ENCODE results near the gene AP3B1.

AP3B1 gene

DNA sequence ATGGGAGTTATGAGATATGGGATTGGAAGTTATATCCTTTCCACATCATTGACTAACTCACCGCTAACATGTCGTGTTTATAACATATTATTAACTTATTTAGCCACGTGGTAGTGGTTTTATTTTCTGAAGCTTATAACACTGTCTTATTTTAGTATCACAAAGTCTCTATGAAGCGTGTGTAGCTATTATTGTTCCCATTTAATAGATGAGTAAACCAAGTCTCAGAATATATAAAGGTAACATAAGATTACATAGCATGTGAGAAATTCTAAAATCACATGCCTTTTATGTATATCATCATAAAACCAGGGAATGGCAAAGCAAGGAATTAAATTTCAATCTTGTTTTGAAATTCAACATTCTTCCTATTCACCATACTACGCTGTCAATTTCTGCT lies 15.3 kb downstream of the AP3B1 start:
- no peak overlapping the region for H3K27ac ChIP-seq (ENCODE audit: low read depth, low read length)
- H3K9me2 ChIP-seq (replicated peaks; ENCODE audit: insufficient read depth, low read length) = no peaks in the 10 kb centered on the region
- H4K20me1 ChIP-seq (ENCODE audit: low read depth, low read length) = peaks cover 12% of the 10 kb centered on the region
- no peak overlapping the region for H3K4me3 ChIP-seq (ENCODE audit: insufficient read depth, low read length, poor library complexity, severe bottlenecking)
- no peak overlapping the region for H2AFZ ChIP-seq (ENCODE audit: low read depth, low read length, severe bottlenecking)
- H3K36me3 ChIP-seq (ENCODE audit: low read length) = no peaks in the 10 kb centered on the region
- H3K79me2 ChIP-seq (ENCODE audit: insufficient read depth, low read length) = peaks cover 75% of the 10 kb centered on the region
- no peak overlapping the region for H3K9ac ChIP-seq (ENCODE audit: low read length)
- no peaks in the 10 kb centered on the region for H3K9me3 ChIP-seq (ENCODE audit: insufficient read depth, low read length)
- no peaks in the 10 kb centered on the region for H3F3A ChIP-seq (ENCODE audit: insufficient read depth)
- H3K4me2 ChIP-seq (ENCODE audit: low read depth, low read length, poor library complexity, severe bottlenecking) = no peak overlapping the region
- TF ChIP-seq EZH2phosphoT487 (conservative IDR thresholded peaks at IDR 0.05; ENCODE audit: low read length) = no peak
- TF ChIP-seq, protein P1, sequence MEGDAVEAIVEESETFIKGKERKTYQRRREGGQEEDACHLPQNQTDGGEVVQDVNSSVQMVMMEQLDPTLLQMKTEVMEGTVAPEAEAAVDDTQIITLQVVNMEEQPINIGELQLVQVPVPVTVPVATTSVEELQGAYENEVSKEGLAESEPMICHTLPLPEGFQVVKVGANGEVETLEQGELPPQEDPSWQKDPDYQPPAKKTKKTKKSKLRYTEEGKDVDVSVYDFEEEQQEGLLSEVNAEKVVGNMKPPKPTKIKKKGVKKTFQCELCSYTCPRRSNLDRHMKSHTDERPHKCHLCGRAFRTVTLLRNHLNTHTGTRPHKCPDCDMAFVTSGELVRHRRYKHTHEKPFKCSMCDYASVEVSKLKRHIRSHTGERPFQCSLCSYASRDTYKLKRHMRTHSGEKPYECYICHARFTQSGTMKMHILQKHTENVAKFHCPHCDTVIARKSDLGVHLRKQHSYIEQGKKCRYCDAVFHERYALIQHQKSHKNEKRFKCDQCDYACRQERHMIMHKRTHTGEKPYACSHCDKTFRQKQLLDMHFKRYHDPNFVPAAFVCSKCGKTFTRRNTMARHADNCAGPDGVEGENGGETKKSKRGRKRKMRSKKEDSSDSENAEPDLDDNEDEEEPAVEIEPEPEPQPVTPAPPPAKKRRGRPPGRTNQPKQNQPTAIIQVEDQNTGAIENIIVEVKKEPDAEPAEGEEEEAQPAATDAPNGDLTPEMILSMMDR (IDR thresholded peaks at IDR 0.05; ENCODE audit: insufficient read depth, low read length, poor library complexity, severe bottlenecking) = no peak
- H3K27me3 ChIP-seq (ENCODE audit: low read length) = no peaks in the 10 kb centered on the region

DNA sequence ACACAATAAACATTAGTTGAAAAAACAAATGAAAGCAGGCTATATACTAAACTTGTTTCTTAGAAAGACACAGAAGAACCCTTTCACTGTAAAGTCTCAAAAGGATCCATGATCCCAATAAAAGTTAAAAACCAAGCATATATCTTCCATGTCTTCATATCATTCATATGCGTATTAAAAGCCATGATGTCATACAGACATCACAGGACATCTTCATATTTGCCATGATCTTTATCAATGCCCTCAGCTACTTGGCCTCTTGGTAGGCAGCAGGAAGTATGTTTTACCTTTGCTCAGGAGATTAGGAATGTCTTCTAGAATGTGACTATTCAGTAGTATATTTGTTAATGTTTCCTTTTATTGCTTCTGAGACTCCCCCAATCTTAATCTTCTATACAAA lies 16.8 kb downstream of the AP3B1 start:
- H2AFZ ChIP-seq (ENCODE audit: low read depth, low read length, severe bottlenecking) = no peak overlapping the region
- no peaks in the 10 kb centered on the region for H3K9me2 ChIP-seq (replicated peaks; ENCODE audit: insufficient read depth, low read length)
- no peak overlapping the region for H3K27ac ChIP-seq (ENCODE audit: low read depth, low read length)
- no peaks in the 10 kb centered on the region for H3K27me3 ChIP-seq (ENCODE audit: low read length)
- H3K4me3 ChIP-seq (ENCODE audit: insufficient read depth, low read length, poor library complexity, severe bottlenecking) = no peak overlapping the region
- H3K79me2 ChIP-seq (ENCODE audit: insufficient read depth, low read length) = peaks cover 77% of the 10 kb centered on the region
- H3K9me3 ChIP-seq (ENCODE audit: insufficient read depth, low read length) = no peaks in the 10 kb centered on the region
- no peak overlapping the region for H3K4me2 ChIP-seq (ENCODE audit: low read depth, low read length, poor library complexity, severe bottlenecking)
- TF ChIP-seq EZH2phosphoT487 (conservative IDR thresholded peaks at IDR 0.05; ENCODE audit: low read length) = no peak
- TF ChIP-seq, protein P1 (IDR thresholded peaks at IDR 0.05; ENCODE audit: insufficient read depth, low read length, poor library complexity, severe bottlenecking) = no peak
- H3K36me3 ChIP-seq (ENCODE audit: low read length) = no peaks in the 10 kb centered on the region
- H4K20me1 ChIP-seq (ENCODE audit: low read depth, low read length) = peaks cover 16% of the 10 kb centered on the region
- no peak overlapping the region for H3K9ac ChIP-seq (ENCODE audit: low read length)
- no peaks in the 10 kb centered on the region for H3F3A ChIP-seq (ENCODE audit: insufficient read depth)

DNA sequence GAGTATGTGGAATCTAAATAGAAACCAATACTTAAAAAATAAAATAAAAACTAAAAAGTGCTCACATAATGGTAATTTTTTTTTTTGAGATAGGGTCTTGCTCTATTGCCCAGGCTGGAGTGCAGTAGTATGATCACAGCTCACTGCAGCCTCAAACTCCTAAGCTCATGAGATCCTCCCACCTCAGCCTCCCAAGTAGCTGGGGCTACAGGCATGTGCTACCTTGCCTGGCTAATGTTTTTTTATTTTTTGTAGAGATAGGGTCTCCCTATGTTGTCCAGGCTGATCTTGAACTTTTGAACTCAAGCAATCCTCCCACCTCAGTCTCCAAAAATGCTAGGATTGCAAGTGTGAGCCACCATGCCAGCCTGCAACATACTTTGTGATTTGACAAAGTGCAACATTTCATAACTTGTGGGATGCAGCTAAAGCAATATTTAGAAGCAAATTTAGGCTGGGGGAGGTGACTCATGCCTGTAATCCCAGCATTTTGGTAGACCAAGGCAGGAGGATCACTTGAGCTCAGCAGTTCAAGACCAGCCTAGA lies 18.4 kb downstream of the AP3B1 start:
- Histone ChIP-seq H3K9me2 (replicated peaks; ENCODE audit: insufficient read depth, low read length) (no peaks in the 10 kb centered on the region), H2AFZ (ENCODE audit: low read depth, low read length, severe bottlenecking) (no peak overlapping the region), H3K4me2 (ENCODE audit: low read depth, low read length, poor library complexity, severe bottlenecking) (no peak overlapping the region), H3F3A (ENCODE audit: insufficient read depth) (no peaks in the 10 kb centered on the region), H3K4me3 (ENCODE audit: insufficient read depth, low read length, poor library complexity, severe bottlenecking) (no peak overlapping the region), H4K20me1 (ENCODE audit: low read depth, low read length) (peaks cover 6% of the 10 kb centered on the region; the same call in 1 of the 2 replicates), H3K27me3 (ENCODE audit: low read length) (no peaks in the 10 kb centered on the region), H3K9me3 (ENCODE audit: insufficient read depth, low read length) (no peaks in the 10 kb centered on the region), H3K9ac (ENCODE audit: low read length) (no peak overlapping the region), H3K36me3 (ENCODE audit: low read length) (no peaks in the 10 kb centered on the region), H3K79me2 (ENCODE audit: insufficient read depth, low read length) (peaks cover 72% of the 10 kb centered on the region), H3K27ac (ENCODE audit: low read depth, low read length) (no peak overlapping the region)
- TF ChIP-seq EZH2phosphoT487 (conservative IDR thresholded peaks at IDR 0.05; ENCODE audit: low read length) = no peak

DNA sequence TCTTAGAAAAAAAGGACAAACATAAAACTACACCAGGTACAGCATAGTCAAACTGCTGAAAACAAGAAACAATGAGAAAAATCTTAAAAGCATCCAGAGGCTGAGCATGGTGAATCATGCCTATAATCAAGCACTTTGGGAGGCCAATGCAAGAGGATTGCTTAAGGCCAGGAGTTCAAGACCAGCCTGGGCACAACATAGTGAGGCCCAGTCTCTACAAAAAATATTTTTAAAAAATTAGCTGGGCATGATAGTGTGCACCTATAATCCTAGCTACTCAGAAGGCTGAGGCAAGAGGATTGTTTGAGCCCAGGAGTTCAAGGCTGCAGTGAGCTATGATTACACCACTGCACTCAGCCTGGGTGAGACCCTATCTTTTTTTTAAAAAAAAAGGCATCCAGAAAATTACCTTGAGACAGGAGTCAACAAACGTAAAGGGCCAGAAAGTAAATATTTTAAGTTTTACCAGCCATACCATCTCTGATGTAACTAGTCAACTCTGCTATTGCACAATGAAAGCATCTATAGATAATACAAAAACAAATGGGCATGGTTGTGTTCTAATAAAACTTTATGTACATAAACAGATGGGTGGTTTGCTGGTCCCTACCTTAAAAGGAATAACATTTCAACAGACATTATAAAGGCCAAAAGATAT lies 19.8 kb downstream of the AP3B1 start:
- Histone ChIP-seq H3K9me3 (ENCODE audit: insufficient read depth, low read length) (no peaks in the 10 kb centered on the region), H3K79me2 (ENCODE audit: insufficient read depth, low read length) (peaks cover 68% of the 10 kb centered on the region), H3K27me3 (ENCODE audit: low read length) (no peaks in the 10 kb centered on the region), H3K27ac (ENCODE audit: low read depth, low read length) (no peak overlapping the region), H3K9ac (ENCODE audit: low read length) (no peak overlapping the region), H3F3A (ENCODE audit: insufficient read depth) (no peaks in the 10 kb centered on the region; the same call in 1 of the 2 replicates), H3K4me2 (ENCODE audit: low read depth, low read length, poor library complexity, severe bottlenecking) (no peak overlapping the region), H2AFZ (ENCODE audit: low read depth, low read length, severe bottlenecking) (no peak overlapping the region), H3K36me3 (ENCODE audit: low read length) (no peaks in the 10 kb centered on the region), H4K20me1 (ENCODE audit: low read depth, low read length) (peaks cover 6% of the 10 kb centered on the region; the same call in 1 of the 2 replicates), H3K9me2 (replicated peaks; ENCODE audit: insufficient read depth, low read length) (no peaks in the 10 kb centered on the region), H3K4me3 (ENCODE audit: insufficient read depth, low read length, poor library complexity, severe bottlenecking) (no peak overlapping the region)
- no peak for TF ChIP-seq EZH2phosphoT487 (conservative IDR thresholded peaks at IDR 0.05; ENCODE audit: low read length)
- TF ChIP-seq, protein P1 (IDR thresholded peaks at IDR 0.05; ENCODE audit: insufficient read depth, low read length, poor library complexity, severe bottlenecking) = no peak

Measured in SU-DHL-6 (cell line).